Activated naive CD4-positive, alpha-beta T cell treated with anti-CD3 and anti-CD28 coated beads, Interleukin-2, amount 50 U/mL, for 72 hours (primary cell): ENCODE data around the gene SLC12A7. TPM values are rescaled to one million over a fixed set of nuclear protein-coding genes. Genes with fewer than 3 reads are reported as not detected.
"Not testable (repeated sequence)": the region's sequence is repeated elsewhere in the genome, so short reads cannot be mapped to it uniquely, and the experiment has no call there.

Experiments used
- ATAC-seq, 2 donors: fragments of 150-1000 bp; cut with Tn5 transposase; 2 replicates each; pipeline ENCODE4 v1.10.0; 2021; ENCODE audit warnings: mild to moderate bottlenecking in 2 of 2, moderate library complexity in 2 of 2
- DNase-seq, 2 donors: peaks; one replicate each; pipeline ENCODE4 v3.0.0; 2021 to 2022; ENCODE audit warnings: low spot score in 2 of 2
- H3K27ac Mint-ChIP-seq, 2 donors: one replicate each; pipeline ENCODE4 v1.8.0; 2022; ENCODE audit warnings: mild to moderate bottlenecking in 2 of 2, mixed read lengths in 2 of 2
- H3K36me3 Mint-ChIP-seq, 2 donors: one replicate each; pipeline ENCODE4 v1.8.0; 2022; ENCODE audit warnings: mixed read lengths in 2 of 2
- H3K9me3 Mint-ChIP-seq, 2 donors: one replicate each; pipeline ENCODE4 v1.8.0; 2022; ENCODE audit warnings: mixed read lengths in 2 of 2
- total RNA-seq, 2 donors: library from RNA; stranded (reverse); gene quantifications; one replicate each; pipeline ENCODE4 v1.2.3, GENCODE V29; 2022

The SLC12A7 gene
- total RNA-seq, 2 donors from 2014 or later = 19.5 to 74.7 TPM

GRCh38 chr5:1133108-1133507, 21.2 kb upstream of the SLC12A7 start:
- H3K36me3 Mint-ChIP-seq = no peaks in the 10 kb centered on the region
- H3K27ac Mint-ChIP-seq = no peak overlapping the region
- no peak for DNase-seq
- no peak for ATAC-seq
- peaks cover 0 to 10% of the 10 kb centered on the region in 2 donors for H3K9me3 Mint-ChIP-seq

GRCh38 chr5:1132570-1132969, 20.7 kb upstream of the SLC12A7 start:
- Mint-ChIP-seq H3K27ac (no peak overlapping the region), H3K9me3 (peaks cover 0 to 10% of the 10 kb centered on the region in 2 donors), H3K36me3 (no peaks in the 10 kb centered on the region)
- ATAC-seq = no peak
- no peak for DNase-seq

- Mint-ChIP-seq H3K9me3 (peaks cover 0 to 7% of the 10 kb centered on the region in 2 donors), H3K36me3 (no peaks in the 10 kb centered on the region), H3K27ac (no peak overlapping the region)
- DNase-seq (no peak), ATAC-seq (no peak)
Measured at GRCh38 chr5:1131726-1132125, 19.9 kb upstream of the SLC12A7 start.

- Mint-ChIP-seq H3K9me3 (peaks cover 0 to 4% of the 10 kb centered on the region in 2 donors), H3K36me3 (no peaks in the 10 kb centered on the region), H3K27ac (no peak overlapping the region)
- DNase-seq (no peak), ATAC-seq (no peak)
Measured at GRCh38 chr5:1131191-1131621, 19.3 kb upstream of the SLC12A7 start.

- DNase-seq = no peak
- no peak overlapping the region for H3K27ac Mint-ChIP-seq
- H3K9me3 Mint-ChIP-seq = no peaks in the 10 kb centered on the region
- ATAC-seq = no peak
- H3K36me3 Mint-ChIP-seq = no peaks in the 10 kb centered on the region
Measured at GRCh38 chr5:1130218-1130946, 18.5 kb upstream of the SLC12A7 start.

GRCh38 chr5:1129711-1130055, 17.8 kb upstream of the SLC12A7 start:
- DNase-seq (no peak), ATAC-seq (no peak)
- H3K27ac Mint-ChIP-seq = no peak overlapping the region
- H3K36me3 Mint-ChIP-seq = no peaks in the 10 kb centered on the region
- H3K9me3 Mint-ChIP-seq = no peaks in the 10 kb centered on the region

GRCh38 chr5:1128977-1129710, 17.3 kb upstream of the SLC12A7 start:
- ATAC-seq = no peak
- H3K27ac Mint-ChIP-seq = no peak overlapping the region

GRCh38 chr5:1127959-1128785, 16.3 kb upstream of the SLC12A7 start:
- no peaks in the 10 kb centered on the region for H3K36me3 Mint-ChIP-seq

More at GRCh38 chr5:1128977-1129710, 17.3 kb upstream of the SLC12A7 start:
- no peaks in the 10 kb centered on the region for H3K9me3 Mint-ChIP-seq
- H3K36me3 Mint-ChIP-seq = no peaks in the 10 kb centered on the region
- no peak for DNase-seq

GRCh38 chr5:1125695-1126094, 13.8 kb upstream of the SLC12A7 start:
- not testable (repeated sequence) for ATAC-seq, H3K36me3 Mint-ChIP-seq, H3K9me3 Mint-ChIP-seq, H3K27ac Mint-ChIP-seq, DNase-seq

More at GRCh38 chr5:1127959-1128785, 16.3 kb upstream of the SLC12A7 start:
- no peak for ATAC-seq
- no peak for DNase-seq
- Mint-ChIP-seq H3K27ac (peak overlapping the region in 1 of 2 donors; percentile 51), H3K9me3 (no peaks in the 10 kb centered on the region)

- DNase-seq (no peak), ATAC-seq (no peak)
- Mint-ChIP-seq H3K9me3 (no peaks in the 10 kb centered on the region), H3K36me3 (no peaks in the 10 kb centered on the region), H3K27ac (no peak overlapping the region)
Measured at GRCh38 chr5:1125030-1125357, 13.1 kb upstream of the SLC12A7 start.

GRCh38 chr5:1124205-1125029, 12.6 kb upstream of the SLC12A7 start:
- ATAC-seq = no peak
- no peak overlapping the region for H3K27ac Mint-ChIP-seq
- H3K9me3 Mint-ChIP-seq = no peaks in the 10 kb centered on the region
- no peaks in the 10 kb centered on the region for H3K36me3 Mint-ChIP-seq
- DNase-seq = no peak

GRCh38 chr5:1123418-1124147, 11.7 kb upstream of the SLC12A7 start:
- Mint-ChIP-seq H3K9me3 (no peaks in the 10 kb centered on the region), H3K27ac (no peak overlapping the region), H3K36me3 (no peaks in the 10 kb centered on the region)
- no peak for ATAC-seq
- DNase-seq = no peak

GRCh38 chr5:1122511-1123294, 10.8 kb upstream of the SLC12A7 start:
- Mint-ChIP-seq H3K9me3 (no peaks in the 10 kb centered on the region), H3K36me3 (no peaks in the 10 kb centered on the region), H3K27ac (no peak overlapping the region)
- DNase-seq (no peak), ATAC-seq (no peak)

GRCh38 chr5:1121891-1122290, 10.0 kb upstream of the SLC12A7 start:
- no peak for ATAC-seq

GRCh38 chr5:1121044-1121443, 9.2 kb upstream of the SLC12A7 start:
- DNase-seq = no peak
- ATAC-seq = no peak
- Mint-ChIP-seq H3K27ac (no peak overlapping the region), H3K9me3 (no peaks in the 10 kb centered on the region), H3K36me3 (no peaks in the 10 kb centered on the region)

More at GRCh38 chr5:1121891-1122290, 10.0 kb upstream of the SLC12A7 start:
- no peaks in the 10 kb centered on the region for H3K36me3 Mint-ChIP-seq
- H3K27ac Mint-ChIP-seq = no peak overlapping the region
- no peak for DNase-seq
- no peaks in the 10 kb centered on the region for H3K9me3 Mint-ChIP-seq
